HEK293 (cell line): ENCODE results near the gene B4GALNT2.

Source experiments
- CTCF ChIA-PET: fragments of 350-600 bp; formaldehyde crosslinking; extraction: SDS; loops from one replicate; lab custom pipeline; 2021; ENCODE audit warnings: antibody characterized with exemption; lab: Yijun Ruan, JAX
- POLR2A ChIA-PET: fragments of 300-600 bp; formaldehyde crosslinking; extraction: SDS; loops from one replicate; lab custom pipeline; 2020; ENCODE audit warnings: antibody characterized with exemption, inconsistent platforms; lab: Yijun Ruan, JAX
- H3K27ac ChIP-seq: fragments of 200-500 bp; sonication (Bioruptor generic); 2 replicates; pipeline ENCODE4 v1.5.1; 2014; ENCODE audit warnings: low read depth, low read length, control low read depth, inconsistent platforms; ENCODE audit errors: extremely low read depth
- H3K36me3 ChIP-seq, 2 experiments: fragments of 200-500 bp in 1 of 2; sonication (Bioruptor generic) in 1 of 2; 1 replicate in 1 of 2; 2 replicates in 1 of 2; pipeline ENCODE4 v1.5.1; 2014 to 2017; ENCODE audit warnings: inconsistent platforms in 2 of 2, low read length in 2 of 2; ENCODE audit not compliant: control insufficient read depth in 2 of 2, insufficient read depth in 1 of 2
- H3K4me1 ChIP-seq: fragments of 200-500 bp; sonication (Bioruptor generic); 2 replicates; pipeline ENCODE4 v1.5.1; 2014; ENCODE audit warnings: mild to moderate bottlenecking, low read length, inconsistent platforms; ENCODE audit not compliant: control insufficient read depth, insufficient read depth
- H3K4me3 ChIP-seq: 2 replicates; pipeline ENCODE4 v1.5.1; 2011; ENCODE audit warnings: low read depth, mild to moderate bottlenecking, control low read depth, low read length, moderate library complexity
- H3K9me3 ChIP-seq: fragments of 200-500 bp; sonication (Bioruptor generic); 2 replicates; pipeline ENCODE4 v1.5.1; 2014; ENCODE audit warnings: low read depth, low read length, inconsistent platforms; ENCODE audit not compliant: control insufficient read depth, insufficient read depth
- HOXA7 ChIP-seq: sonication (generic); formaldehyde crosslinking; IDR thresholded peaks from 2 replicates; pipeline ENCODE4 v1.8.1; 2022; ENCODE audit warnings: missing genetic modification reagents, borderline replicate concordance
- KLF1 ChIP-seq: fragments of 450-650 bp; formaldehyde crosslinking; IDR thresholded peaks from 2 replicates; pipeline ENCODE4 v1.5.1; 2016; ENCODE audit warnings: missing biosample characterization, missing genetic modification characterization
- MEIS1 ChIP-seq: sonication (generic); formaldehyde crosslinking; IDR thresholded peaks from 2 replicates; pipeline ENCODE4 v1.8.1; 2022; ENCODE audit warnings: missing genetic modification reagents, mild to moderate bottlenecking, borderline replicate concordance
- MZF1 ChIP-seq: fragments of 450-650 bp; formaldehyde crosslinking; IDR thresholded peaks from 2 replicates; pipeline ENCODE4 v1.5.1; 2017; ENCODE audit warnings: missing biosample characterization, missing genetic modification characterization, borderline replicate concordance
- SALL2 ChIP-seq: fragments of 450-650 bp; formaldehyde crosslinking; IDR thresholded peaks from 2 replicates; pipeline ENCODE4 v1.5.0; 2017; ENCODE audit warnings: missing biosample characterization, mild to moderate bottlenecking, missing genetic modification characterization, borderline replicate concordance
- TSHZ1 ChIP-seq: fragments of 450-650 bp; formaldehyde crosslinking; IDR thresholded peaks from 2 replicates; pipeline ENCODE4 v1.5.1; 2016; ENCODE audit warnings: missing biosample characterization, missing genetic modification characterization, borderline replicate concordance
- ZBTB20 ChIP-seq: fragments of 450-650 bp; formaldehyde crosslinking; IDR thresholded peaks from 2 replicates; pipeline ENCODE4 v1.5.1; 2016; ENCODE audit warnings: missing biosample characterization, missing genetic modification characterization
- ZBTB21 ChIP-seq: fragments of 450-650 bp; formaldehyde crosslinking; IDR thresholded peaks from 2 replicates; pipeline ENCODE4 v1.5.1; 2017; ENCODE audit warnings: missing biosample characterization, missing genetic modification characterization
- ZEB2 ChIP-seq: fragments of 450-650 bp; formaldehyde crosslinking; IDR thresholded peaks from 2 replicates; pipeline ENCODE4 v1.5.1; 2016; ENCODE audit warnings: missing biosample characterization, missing genetic modification characterization
- ZFP69B ChIP-seq: fragments of 450-650 bp; formaldehyde crosslinking; IDR thresholded peaks from 2 replicates; pipeline ENCODE4 v1.5.1; 2016; ENCODE audit warnings: missing biosample characterization, missing genetic modification characterization
- ZNF10 ChIP-seq: fragments of 450-650 bp; formaldehyde crosslinking; IDR thresholded peaks from 2 replicates; pipeline ENCODE4 v1.5.1; 2017; ENCODE audit warnings: missing biosample characterization, missing genetic modification characterization
- ZNF133 ChIP-seq: fragments of 450-650 bp; formaldehyde crosslinking; IDR thresholded peaks from 2 replicates; pipeline ENCODE4 v1.5.1; 2016; ENCODE audit warnings: missing biosample characterization, missing genetic modification characterization
- ZNF138 ChIP-seq: fragments of 450-650 bp; formaldehyde crosslinking; IDR thresholded peaks from 2 replicates; pipeline ENCODE4 v1.5.1; 2016; ENCODE audit warnings: missing biosample characterization, missing genetic modification characterization, borderline replicate concordance
- ZNF146 ChIP-seq: fragments of 450-650 bp; formaldehyde crosslinking; IDR thresholded peaks from 2 replicates; pipeline ENCODE4 v1.5.1; 2016; ENCODE audit warnings: missing biosample characterization, missing genetic modification characterization
- ZNF239 ChIP-seq: fragments of 450-650 bp; formaldehyde crosslinking; IDR thresholded peaks from 2 replicates; pipeline ENCODE4 v1.5.1; 2016; ENCODE audit warnings: missing biosample characterization, missing genetic modification characterization
- ZNF292 ChIP-seq: fragments of 450-650 bp; formaldehyde crosslinking; IDR thresholded peaks from 2 replicates; pipeline ENCODE4 v1.5.1; 2016; ENCODE audit warnings: low read depth, missing biosample characterization, missing genetic modification characterization, borderline replicate concordance
- ZNF341 ChIP-seq: fragments of 450-650 bp; formaldehyde crosslinking; IDR thresholded peaks from 2 replicates; pipeline ENCODE4; 2016; ENCODE audit warnings: low read depth, missing biosample characterization, missing genetic modification characterization
- ZNF354C ChIP-seq: fragments of 450-650 bp; formaldehyde crosslinking; IDR thresholded peaks from 2 replicates; pipeline ENCODE4 v1.5.1; 2016; ENCODE audit warnings: missing biosample characterization, missing genetic modification characterization, low read depth, borderline replicate concordance
- ZNF37A ChIP-seq: fragments of 450-650 bp; IDR thresholded peaks from 2 replicates; pipeline ENCODE4 v1.5.1; 2018; ENCODE audit warnings: missing biosample characterization, missing genetic modification characterization
- ZNF391 ChIP-seq: fragments of 450-650 bp; formaldehyde crosslinking; IDR thresholded peaks from 2 replicates; pipeline ENCODE4 v1.5.1; 2016; ENCODE audit warnings: low read depth, missing biosample characterization, missing genetic modification characterization, borderline replicate concordance
- ZNF48 ChIP-seq: fragments of 450-650 bp; formaldehyde crosslinking; IDR thresholded peaks from 2 replicates; pipeline ENCODE4 v1.5.1; 2016; ENCODE audit warnings: missing biosample characterization, missing genetic modification characterization
- ZNF544 ChIP-seq: fragments of 450-650 bp; formaldehyde crosslinking; IDR thresholded peaks from 2 replicates; pipeline ENCODE4 v1.5.0; 2017; ENCODE audit warnings: missing biosample characterization, missing genetic modification characterization
- ZNF610 ChIP-seq: fragments of 450-650 bp; formaldehyde crosslinking; IDR thresholded peaks from 2 replicates; pipeline ENCODE4 v1.5.1; 2016; ENCODE audit warnings: missing biosample characterization, missing genetic modification characterization, borderline replicate concordance
- ZNF629 ChIP-seq: fragments of 450-650 bp; formaldehyde crosslinking; IDR thresholded peaks from 2 replicates; pipeline ENCODE4 v1.5.1; 2017; ENCODE audit warnings: missing biosample characterization, missing genetic modification characterization
- ZNF658 ChIP-seq: fragments of 450-650 bp; formaldehyde crosslinking; IDR thresholded peaks from 2 replicates; pipeline ENCODE4; 2016; ENCODE audit warnings: missing biosample characterization, missing genetic modification characterization
- ZNF701 ChIP-seq: fragments of 450-650 bp; formaldehyde crosslinking; IDR thresholded peaks from 2 replicates; pipeline ENCODE4 v1.5.1; 2016; ENCODE audit warnings: missing biosample characterization, missing genetic modification characterization
- ZNF76 ChIP-seq: fragments of 450-650 bp; formaldehyde crosslinking; IDR thresholded peaks from 2 replicates; pipeline ENCODE4; 2016; ENCODE audit warnings: low read depth, missing biosample characterization, missing genetic modification characterization, borderline replicate concordance
- ZNF830 ChIP-seq: fragments of 450-650 bp; IDR thresholded peaks from 2 replicates; pipeline ENCODE4 v1.5.0; 2018; ENCODE audit warnings: missing biosample characterization, missing genetic modification characterization, low read depth, mild to moderate bottlenecking, moderate library complexity
- ZSCAN4 ChIP-seq: fragments of 450-650 bp; formaldehyde crosslinking; IDR thresholded peaks from 2 replicates; pipeline ENCODE4 v1.5.1; 2017; ENCODE audit warnings: missing biosample characterization, missing genetic modification characterization
- TF ChIP-seq, protein P1 (sequence below): fragments of 450-650 bp; formaldehyde crosslinking; optimal IDR thresholded peaks from 2 replicates; pipeline ENCODE3; 2016; ENCODE audit warnings: missing biosample characterization, mild to moderate bottlenecking, missing genetic modification characterization
- TF ChIP-seq, protein P2 (sequence below): fragments of 450-650 bp; formaldehyde crosslinking; IDR thresholded peaks from 2 replicates; pipeline ENCODE4 v1.5.1; 2017; ENCODE audit warnings: missing biosample characterization, mild to moderate bottlenecking, missing genetic modification characterization, moderate library complexity

The B4GALNT2 gene

GRCh38 chr17:49223168-49223516, 90.6 kb downstream of the B4GALNT2 start (continued):
- no peak for TF ChIP-seq ZBTB20 (tag by site-specific recombination)
- no peak for TF ChIP-seq ZNF629 (tag by site-specific recombination)

GRCh38 chr17:49223517-49224197, 91.1 kb downstream of the B4GALNT2 start:
- no peaks in the 10 kb centered on the region; the same call in 1 of the 2 replicates for H3K4me1 ChIP-seq
- POLR2A ChIA-PET = interaction anchor here (0.6 kb wide), 1 partner anchor 327 kb away, joined by 3 read pairs; no protein-coding TSS in a partner anchor
- H3K4me3 ChIP-seq = peak overlapping the region; percentile 21
- H3K27ac ChIP-seq = no peak overlapping the region
- CTCF ChIA-PET = interaction anchor here (0.6 to 6.3 kb wide), 9 partner anchors 9 to 294 kb away, joined by 3 to 63 read pairs (median 3); no protein-coding TSS in a partner anchor
- H3K9me3 ChIP-seq = no peaks in the 10 kb centered on the region
- no peaks in the 10 kb centered on the region for H3K36me3 ChIP-seq
- no peak for TF ChIP-seq ZEB2 (tag by site-specific recombination)
- no peak for TF ChIP-seq ZNF133 (tag by site-specific recombination)
- TF ChIP-seq ZNF341 = 0 out of 2 replicates have a peak, but pooled peaks have one; percentile 20
- TF ChIP-seq ZNF354C (tag by site-specific recombination) = no peak
- TF ChIP-seq ZNF701 (tag by site-specific recombination) = no peak
- TF ChIP-seq ZNF138 (tag by site-specific recombination) = no peak
- no peak for TF ChIP-seq MEIS1
- no peak for TF ChIP-seq ZNF37A (tag by site-specific recombination)
- TF ChIP-seq KLF1 = no peak
- no peak for TF ChIP-seq ZNF610 (tag by site-specific recombination)
- no peak for TF ChIP-seq ZBTB21 (tag by site-specific recombination)
- TF ChIP-seq ZNF658 (tag by site-specific recombination) = no peak
- no peak for TF ChIP-seq MZF1 (tag by site-specific recombination)
- TF ChIP-seq ZNF239 (tag by site-specific recombination) = no peak
- TF ChIP-seq TSHZ1 = no peak
- no peak for TF ChIP-seq ZSCAN4 (tag by site-specific recombination)
- TF ChIP-seq ZNF76 (tag by site-specific recombination) = no peak
- TF ChIP-seq ZNF830 = no peak
- no peak for TF ChIP-seq ZFP69B (tag by site-specific recombination)
- no peak for TF ChIP-seq ZNF544 (tag by site-specific recombination)
- TF ChIP-seq ZNF146 (tag by site-specific recombination) = no peak
- no peak for TF ChIP-seq HOXA7 (CRISPR knock-in tag)
- no peak for TF ChIP-seq ZNF391 (tag by site-specific recombination)
- no peak for TF ChIP-seq ZNF292
- TF ChIP-seq ZNF10 (tag by site-specific recombination) = no peak
- no peak for TF ChIP-seq SALL2 (tag by site-specific recombination)
- TF ChIP-seq, protein P1, sequence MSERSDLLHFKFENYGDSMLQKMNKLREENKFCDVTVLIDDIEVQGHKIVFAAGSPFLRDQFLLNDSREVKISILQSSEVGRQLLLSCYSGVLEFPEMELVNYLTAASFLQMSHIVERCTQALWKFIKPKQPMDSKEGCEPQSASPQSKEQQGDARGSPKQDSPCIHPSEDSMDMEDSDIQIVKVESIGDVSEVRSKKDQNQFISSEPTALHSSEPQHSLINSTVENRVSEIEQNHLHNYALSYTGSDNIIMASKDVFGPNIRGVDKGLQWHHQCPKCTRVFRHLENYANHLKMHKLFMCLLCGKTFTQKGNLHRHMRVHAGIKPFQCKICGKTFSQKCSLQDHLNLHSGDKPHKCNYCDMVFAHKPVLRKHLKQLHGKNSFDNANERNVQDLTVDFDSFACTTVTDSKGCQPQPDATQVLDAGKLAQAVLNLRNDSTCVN (tag by site-specific recombination) = no peak
- no peak for TF ChIP-seq ZNF48 (tag by site-specific recombination)
- TF ChIP-seq, protein P2, sequence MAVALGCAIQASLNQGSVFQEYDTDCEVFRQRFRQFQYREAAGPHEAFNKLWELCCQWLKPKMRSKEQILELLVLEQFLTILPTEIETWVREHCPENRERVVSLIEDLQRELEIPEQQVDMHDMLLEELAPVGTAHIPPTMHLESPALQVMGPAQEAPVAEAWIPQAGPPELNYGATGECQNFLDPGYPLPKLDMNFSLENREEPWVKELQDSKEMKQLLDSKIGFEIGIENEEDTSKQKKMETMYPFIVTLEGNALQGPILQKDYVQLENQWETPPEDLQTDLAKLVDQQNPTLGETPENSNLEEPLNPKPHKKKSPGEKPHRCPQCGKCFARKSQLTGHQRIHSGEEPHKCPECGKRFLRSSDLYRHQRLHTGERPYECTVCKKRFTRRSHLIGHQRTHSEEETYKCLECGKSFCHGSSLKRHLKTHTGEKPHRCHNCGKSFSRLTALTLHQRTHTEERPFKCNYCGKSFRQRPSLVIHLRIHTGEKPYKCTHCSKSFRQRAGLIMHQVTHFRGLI = no peak
